ENCODE results near the gene TSGA10IP.

GRCh38 chr11:65964906-65965305 lies 19.6 kb downstream of the TSGA10IP start:
- TF ChIP-seq POLR2AphosphoS5 (IDR thresholded peaks at IDR 0.05): no peak
- no peak for TF ChIP-seq CTCF (IDR thresholded peaks at IDR 0.05)
- TF ChIP-seq POLR2A (IDR thresholded peaks at IDR 0.05): no peak

Measured in breast epithelium (tissue), 3 donors.